Fibroblast of skin of scalp (primary cell): ENCODE measurements around the gene NELFB.
A peak's percentile ranks its signal among the peaks of the same experiment; 100 is the strongest.

Experiments
- DNase-seq: peaks from one replicate; pipeline ENCODE4 v3.0.0-alpha.2; 2013

The NELFB gene

DNA sequence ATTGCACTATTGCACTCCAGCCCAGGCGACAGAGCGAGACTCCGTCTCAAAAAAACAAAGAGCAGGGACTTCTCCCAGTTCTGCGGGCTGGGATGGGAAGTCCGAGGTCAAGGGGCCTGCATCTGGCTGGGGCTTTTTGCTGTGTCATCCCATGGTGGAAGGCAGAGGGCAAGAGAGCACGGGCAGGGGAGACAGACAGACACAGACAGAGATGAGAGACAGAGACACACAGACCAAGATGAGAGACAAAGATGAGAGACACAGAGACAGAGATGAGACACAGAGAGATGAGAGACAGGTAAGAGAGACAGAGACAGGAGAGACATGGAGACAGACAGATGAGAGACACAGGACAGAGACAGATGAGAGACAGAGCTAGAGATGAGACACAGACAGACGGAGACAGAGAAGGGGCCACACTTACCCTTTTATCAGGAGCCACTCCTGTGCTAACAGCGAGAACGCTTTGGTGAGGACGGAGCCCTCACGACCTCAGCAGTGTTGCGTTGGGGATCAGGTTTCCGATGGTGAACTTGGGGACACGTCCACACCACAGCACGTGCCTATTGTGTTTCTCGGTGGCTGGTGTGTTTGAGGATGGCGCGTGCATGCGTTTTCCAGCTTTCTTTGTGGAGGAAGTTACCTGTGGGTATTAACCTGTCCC is 13.5 kb downstream of the NELFB start:
- no peak for DNase-seq

- no peak for DNase-seq
These were observed 14.2 kb downstream of the NELFB start for GRCh38 chr9:137269231-137269772.

DNA sequence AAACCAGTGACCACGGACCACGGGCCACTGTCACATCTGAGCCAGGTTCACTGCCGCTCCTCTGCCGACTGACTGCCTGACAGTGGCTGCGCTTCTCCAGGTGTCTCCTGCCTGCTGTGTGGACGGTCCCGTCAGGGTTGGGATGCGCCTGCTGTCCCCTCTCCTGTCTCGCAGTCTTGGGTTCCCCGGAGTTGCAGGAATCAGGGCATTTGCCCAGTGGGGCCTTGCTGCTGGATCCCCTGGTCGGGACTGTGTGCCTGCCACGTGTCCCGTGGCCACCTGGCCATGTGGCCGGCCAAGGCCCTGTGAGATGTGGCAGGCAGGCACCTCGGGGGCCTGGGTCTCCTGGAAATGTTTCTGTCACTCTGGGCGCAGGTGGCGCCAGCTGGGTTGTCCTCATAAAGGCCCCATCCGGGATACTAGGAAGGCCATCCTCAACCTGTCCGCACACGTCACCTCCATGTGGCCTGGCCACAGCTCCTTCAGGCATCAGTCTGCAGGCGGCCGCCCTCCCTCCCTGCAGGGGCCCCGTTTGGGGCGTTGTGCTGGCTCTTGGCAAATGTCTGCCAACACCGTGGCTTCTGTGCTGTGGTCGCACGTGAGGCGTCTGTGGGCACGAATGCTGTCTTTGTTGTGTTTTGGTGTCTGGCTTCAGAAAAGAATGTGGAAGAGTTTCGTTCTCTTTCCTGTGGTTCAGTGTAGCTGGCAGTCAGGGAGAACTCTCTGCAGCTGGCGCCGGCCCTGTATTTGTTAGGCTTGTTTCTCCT is 16.0 kb downstream of the NELFB start:
- DNase-seq: no peak

GRCh38 chr9:137271696-137272076 is 16.6 kb downstream of the NELFB start:
- no peak for DNase-seq

- DNase-seq: no peak
These were observed 17.3 kb downstream of the NELFB start for GRCh38 chr9:137272241-137273094.

GRCh38 chr9:137273095-137273490 is 18.0 kb downstream of the NELFB start:
- DNase-seq: no peak

- no peak for DNase-seq
These were observed 18.6 kb downstream of the NELFB start for GRCh38 chr9:137273611-137274320.

DNA sequence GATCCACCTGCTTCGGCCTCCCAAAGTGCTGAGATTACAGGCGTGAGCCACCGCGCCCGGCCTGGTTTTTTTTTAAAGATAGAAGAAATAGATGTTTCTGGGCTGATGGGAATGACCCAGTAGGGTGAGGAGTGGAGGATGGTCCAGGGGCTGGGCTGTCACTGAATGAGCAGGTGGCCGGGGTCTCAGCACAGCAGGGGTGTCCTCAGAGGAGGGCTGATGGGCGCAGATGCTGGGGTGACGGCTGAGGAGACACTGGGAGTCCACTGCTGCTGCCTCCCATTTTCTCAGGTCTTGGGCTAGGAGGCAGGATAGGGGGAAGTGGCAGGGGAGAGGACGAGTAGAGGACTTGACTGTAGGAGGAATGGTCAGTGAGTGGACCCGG is 20.1 kb downstream of the NELFB start:
- DNase-seq: no peak

DNA sequence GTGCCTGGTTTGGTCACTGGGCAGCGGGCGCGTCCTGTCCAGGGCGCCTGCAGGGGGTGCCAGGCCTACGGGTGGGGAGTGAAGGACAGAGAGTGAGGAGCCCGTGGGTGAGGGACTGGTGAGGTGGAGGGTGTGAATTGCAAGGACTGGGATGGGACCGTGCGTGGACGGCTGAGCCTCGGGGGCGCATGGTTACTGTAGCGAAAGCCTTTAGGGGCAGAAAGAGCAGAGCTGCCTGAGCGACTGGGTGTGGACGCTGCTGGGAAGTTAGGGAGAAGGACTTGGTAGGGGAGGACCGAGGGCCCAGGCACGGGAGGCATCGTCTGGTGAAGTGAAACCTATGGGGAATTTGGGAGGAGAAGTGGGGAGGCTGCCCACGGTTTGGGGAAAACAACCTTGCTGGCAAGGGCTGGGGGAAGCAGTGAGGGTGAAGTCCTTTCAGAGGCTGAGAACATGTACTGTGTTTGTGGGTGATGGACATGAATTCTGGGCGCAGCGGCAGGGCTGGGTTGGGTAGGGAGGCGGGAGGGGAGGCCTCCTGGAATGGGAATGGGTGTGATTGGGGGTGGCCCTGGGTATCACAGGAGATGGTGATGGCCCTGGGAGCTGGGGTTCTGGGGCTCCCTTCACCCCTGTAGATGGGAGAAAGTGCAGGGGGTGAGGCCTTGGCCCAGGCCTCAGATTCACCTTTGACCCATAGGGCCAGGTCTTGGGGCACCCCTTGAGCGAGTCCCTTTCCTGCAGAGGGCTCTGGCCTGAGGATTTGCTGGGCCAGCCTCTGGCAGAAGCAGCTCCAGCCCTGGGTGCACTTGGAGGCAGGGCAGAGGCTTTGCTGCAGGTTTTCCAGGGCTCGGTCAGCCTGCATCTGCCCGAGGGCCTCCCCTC is 20.7 kb downstream of the NELFB start:
- no peak for DNase-seq

- DNase-seq: peak; percentile 46
These were observed 21.6 kb downstream of the NELFB start for GRCh38 chr9:137276473-137277328.

DNA sequence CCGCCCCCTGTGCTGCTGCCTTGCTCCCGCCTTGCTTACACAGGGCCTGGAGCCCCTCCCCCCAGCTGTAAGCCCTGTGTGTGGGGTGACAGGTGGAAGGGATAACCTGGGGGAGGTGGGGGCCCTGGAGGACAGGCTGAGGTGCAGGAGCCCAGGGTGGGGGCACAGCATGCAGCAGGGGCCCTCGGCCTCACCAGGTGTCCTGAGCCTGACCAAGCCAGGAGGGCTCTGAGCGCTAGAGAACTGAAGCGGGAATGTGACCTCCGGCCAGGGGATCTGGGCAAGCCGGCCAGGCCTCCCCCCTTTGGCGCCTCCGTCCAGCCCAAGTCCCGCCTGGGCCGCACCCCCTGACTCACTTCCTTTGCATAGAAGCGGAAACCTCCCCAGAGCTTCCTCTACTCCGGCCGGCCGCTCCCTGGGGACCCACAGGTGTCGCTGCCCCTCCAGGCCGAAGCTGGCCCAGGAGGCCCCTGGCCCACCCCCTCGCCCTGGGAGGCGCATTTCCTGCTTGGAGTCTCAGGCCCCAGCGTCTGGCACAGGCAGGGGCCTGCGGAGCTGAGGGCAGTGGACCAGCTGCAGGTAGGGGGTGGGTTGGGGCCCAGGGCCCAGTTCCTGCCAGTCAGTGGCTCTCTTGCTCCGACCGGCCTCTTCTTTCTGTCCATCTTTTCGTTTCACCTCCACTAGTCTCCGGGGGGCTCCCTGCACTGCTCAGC is 22.4 kb downstream of the NELFB start, which contains the start of gene TOR4A:
Gene TOR4A (plus strand): TSS at position 398 of the 713 bp plus-strand sequence. CDS start 964 bp downstream, outside the sequence.
- DNase-seq: peak; percentile 35

GRCh38 chr9:137278061-137278701 is 23.1 kb downstream of the NELFB start:
- DNase-seq: no peak

- DNase-seq: no peak
These were observed 23.9 kb downstream of the NELFB start for GRCh38 chr9:137278721-137279711.

DNA sequence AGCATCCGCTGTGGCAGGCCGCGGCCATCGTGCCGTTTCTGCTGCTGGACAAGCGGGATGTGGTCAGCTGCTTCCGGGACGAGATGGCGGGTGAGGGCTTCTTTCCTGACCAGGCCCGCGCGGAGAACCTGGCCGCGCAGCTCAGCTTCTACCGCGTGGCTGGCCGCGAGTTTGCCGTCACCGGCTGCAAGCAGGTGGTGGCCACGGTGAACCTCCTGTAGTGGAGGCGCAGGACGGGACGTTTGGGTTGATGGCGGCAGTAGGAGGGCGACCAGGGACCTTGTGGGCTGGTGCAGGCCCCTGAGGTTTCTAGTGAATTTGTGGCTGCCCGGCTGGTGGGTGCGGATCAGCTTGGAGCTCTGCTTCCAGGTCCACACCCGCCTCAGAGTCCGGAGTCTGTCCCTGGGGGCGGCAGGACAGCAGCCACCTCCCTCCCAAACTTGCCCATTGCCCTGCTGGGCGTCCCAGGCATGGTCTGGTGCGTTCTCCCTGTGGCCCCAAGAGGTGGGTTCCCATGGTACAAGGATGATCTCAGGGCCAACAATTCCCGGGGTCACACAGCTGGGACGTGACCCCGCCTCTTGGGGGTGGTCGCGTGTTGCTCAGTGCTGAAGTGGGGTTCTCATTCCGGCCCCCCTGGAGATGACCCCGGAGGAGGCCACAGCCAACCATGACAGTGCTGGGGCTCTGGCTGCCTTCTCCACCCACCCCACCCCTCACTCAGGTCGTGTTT is 24.8 kb downstream of the NELFB start:
- no peak for DNase-seq

- DNase-seq: no peak
These were observed 25.6 kb downstream of the NELFB start for GRCh38 chr9:137280474-137281344.
